BE2C (cell line): ENCODE data around the gene KRT79.

ENCODE experiments used
- DNase-seq: peaks from one replicate; pipeline ENCODE4 v3.0.0-alpha.2; 2020
- H3K27me3 ChIP-seq: fragments of 250-450 bp; sonication (Bioruptor Pico); 2 replicates; pipeline ENCODE4 v1.5.1; 2020; ENCODE audit warnings: mild to moderate bottlenecking
- H3K36me3 ChIP-seq: fragments of 250-450 bp; sonication (Bioruptor Pico); 2 replicates; pipeline ENCODE4 v1.5.1; 2020; ENCODE audit warnings: mild to moderate bottlenecking
- H3K4me1 ChIP-seq: fragments of 250-450 bp; sonication (Bioruptor Pico); 2 replicates; pipeline ENCODE4 v1.5.1; 2020
- H3K4me3 ChIP-seq: 2 replicates; pipeline ENCODE4 v1.5.1; 2011; ENCODE audit warnings: low read depth, low read length
- H3K9me3 ChIP-seq: fragments of 250-450 bp; sonication (Bioruptor Pico); 2 replicates; pipeline ENCODE4 v1.5.1; 2020
- TF ChIP-seq, protein P1 (sequence below): IDR thresholded peaks from 2 replicates; pipeline ENCODE4 v1.5.1; 2012; ENCODE audit warnings: mild to moderate bottlenecking, low read depth, low read length

Gene KRT79

DNA sequence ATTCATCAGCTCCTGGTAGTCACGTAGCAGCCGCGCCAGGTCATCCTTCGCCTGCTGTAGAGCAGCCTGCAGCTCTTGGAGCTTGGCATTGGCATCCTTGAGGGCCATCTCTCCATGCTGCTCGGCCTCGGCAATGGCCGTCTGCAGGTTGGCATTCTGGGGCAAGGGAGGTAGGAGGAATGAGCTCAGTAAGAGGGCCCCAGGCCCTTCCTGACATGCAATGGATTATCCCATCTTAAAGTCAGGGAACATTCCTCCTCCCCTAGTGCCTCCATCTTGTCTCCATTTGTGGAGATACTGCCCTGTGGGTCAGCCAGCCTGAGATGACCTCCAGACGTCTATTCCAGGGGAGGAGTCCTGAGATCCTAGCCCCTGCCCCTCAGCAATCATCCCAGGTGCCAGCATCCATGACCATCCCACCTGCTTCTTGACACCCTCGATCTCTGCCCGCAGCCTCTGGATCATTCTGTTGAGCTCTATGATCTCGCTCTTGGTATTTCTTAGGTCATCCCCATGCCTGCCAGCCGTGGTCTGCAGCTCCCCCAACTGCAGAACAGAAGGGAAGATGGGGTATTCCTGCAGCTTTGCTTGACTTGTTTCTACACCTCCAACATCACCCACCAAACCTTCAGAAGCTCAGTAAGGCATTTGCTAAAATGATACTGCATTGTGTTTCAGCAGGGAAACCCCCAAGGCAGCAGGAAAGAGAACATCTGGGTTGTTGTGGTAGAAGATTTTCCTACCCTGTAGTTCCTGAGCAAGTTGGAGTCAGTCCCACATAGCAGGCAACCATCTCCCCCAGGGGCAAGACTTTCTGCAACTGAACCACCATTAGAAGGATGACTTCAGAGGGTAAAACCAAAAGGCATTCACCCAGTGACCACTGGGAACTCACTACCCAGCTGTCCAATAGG, 42.6 kb downstream of the KRT79 start:
- Histone ChIP-seq H3K4me1 (no peaks in the 10 kb centered on the region), H3K27me3 (peaks cover 11% of the 10 kb centered on the region; the same call in 1 of the 2 replicates), H3K9me3 (no peaks in the 10 kb centered on the region), H3K4me3 (no peak overlapping the region), H3K36me3 (no peaks in the 10 kb centered on the region)
- DNase-seq, result no peak
- TF ChIP-seq, protein P1, sequence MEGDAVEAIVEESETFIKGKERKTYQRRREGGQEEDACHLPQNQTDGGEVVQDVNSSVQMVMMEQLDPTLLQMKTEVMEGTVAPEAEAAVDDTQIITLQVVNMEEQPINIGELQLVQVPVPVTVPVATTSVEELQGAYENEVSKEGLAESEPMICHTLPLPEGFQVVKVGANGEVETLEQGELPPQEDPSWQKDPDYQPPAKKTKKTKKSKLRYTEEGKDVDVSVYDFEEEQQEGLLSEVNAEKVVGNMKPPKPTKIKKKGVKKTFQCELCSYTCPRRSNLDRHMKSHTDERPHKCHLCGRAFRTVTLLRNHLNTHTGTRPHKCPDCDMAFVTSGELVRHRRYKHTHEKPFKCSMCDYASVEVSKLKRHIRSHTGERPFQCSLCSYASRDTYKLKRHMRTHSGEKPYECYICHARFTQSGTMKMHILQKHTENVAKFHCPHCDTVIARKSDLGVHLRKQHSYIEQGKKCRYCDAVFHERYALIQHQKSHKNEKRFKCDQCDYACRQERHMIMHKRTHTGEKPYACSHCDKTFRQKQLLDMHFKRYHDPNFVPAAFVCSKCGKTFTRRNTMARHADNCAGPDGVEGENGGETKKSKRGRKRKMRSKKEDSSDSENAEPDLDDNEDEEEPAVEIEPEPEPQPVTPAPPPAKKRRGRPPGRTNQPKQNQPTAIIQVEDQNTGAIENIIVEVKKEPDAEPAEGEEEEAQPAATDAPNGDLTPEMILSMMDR, result no peak

GRCh38 chr12:52790427-52791270, 43.5 kb downstream of the KRT79 start:
- Histone ChIP-seq H3K9me3 (no peaks in the 10 kb centered on the region), H3K4me1 (no peaks in the 10 kb centered on the region), H3K4me3 (no peak overlapping the region), H3K36me3 (no peaks in the 10 kb centered on the region), H3K27me3 (peaks cover 11% of the 10 kb centered on the region; the same call in 1 of the 2 replicates)
- TF ChIP-seq, protein P1, result no peak
- DNase-seq, result no peak

DNA sequence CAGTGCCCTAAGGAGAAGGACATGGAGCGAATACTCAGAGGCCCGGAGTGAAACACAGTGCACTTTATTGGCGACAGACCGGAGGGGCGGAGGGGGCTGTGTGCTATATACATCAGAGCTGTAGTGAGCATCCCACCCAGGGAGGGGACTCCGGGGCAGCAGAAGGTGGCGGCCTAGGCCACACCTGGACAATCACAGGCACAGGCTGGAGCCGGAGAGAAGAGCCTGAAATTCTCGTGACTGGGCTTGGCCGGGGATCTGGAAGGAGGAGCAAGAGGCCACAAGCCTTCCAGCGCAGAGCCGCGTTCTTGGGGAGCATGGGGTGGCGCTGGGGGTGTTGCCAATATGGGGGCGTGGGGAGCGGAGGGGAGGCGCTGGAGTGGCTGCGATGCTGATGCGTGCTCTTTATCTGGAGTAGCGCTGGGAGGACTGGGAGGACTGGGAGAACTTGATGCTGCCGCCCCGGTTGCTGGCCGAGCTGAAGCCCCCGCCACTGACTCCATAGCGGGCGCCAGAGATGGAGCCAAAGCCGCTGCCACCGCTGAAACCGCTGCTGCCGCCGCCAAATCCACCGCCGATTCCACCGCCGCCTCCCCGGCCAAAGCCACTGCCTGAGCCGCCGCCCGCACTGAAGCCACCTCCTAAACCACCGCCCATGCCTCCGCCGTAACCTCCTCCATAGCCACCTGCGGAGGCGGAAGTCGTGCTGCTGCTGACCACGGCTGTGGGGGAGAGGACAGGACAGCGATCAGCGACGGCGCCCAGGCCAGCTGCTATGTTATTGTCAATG, 44.3 kb downstream of the KRT79 start:
- no peak overlapping the region for H3K4me3 ChIP-seq
- no peak for DNase-seq
- H3K36me3 ChIP-seq, result no peaks in the 10 kb centered on the region
- TF ChIP-seq, protein P1, result no peak
- no peaks in the 10 kb centered on the region for H3K4me1 ChIP-seq
- H3K9me3 ChIP-seq, result no peaks in the 10 kb centered on the region
- H3K27me3 ChIP-seq, result peaks cover 13% of the 10 kb centered on the region; the same call in 1 of the 2 replicates

DNA sequence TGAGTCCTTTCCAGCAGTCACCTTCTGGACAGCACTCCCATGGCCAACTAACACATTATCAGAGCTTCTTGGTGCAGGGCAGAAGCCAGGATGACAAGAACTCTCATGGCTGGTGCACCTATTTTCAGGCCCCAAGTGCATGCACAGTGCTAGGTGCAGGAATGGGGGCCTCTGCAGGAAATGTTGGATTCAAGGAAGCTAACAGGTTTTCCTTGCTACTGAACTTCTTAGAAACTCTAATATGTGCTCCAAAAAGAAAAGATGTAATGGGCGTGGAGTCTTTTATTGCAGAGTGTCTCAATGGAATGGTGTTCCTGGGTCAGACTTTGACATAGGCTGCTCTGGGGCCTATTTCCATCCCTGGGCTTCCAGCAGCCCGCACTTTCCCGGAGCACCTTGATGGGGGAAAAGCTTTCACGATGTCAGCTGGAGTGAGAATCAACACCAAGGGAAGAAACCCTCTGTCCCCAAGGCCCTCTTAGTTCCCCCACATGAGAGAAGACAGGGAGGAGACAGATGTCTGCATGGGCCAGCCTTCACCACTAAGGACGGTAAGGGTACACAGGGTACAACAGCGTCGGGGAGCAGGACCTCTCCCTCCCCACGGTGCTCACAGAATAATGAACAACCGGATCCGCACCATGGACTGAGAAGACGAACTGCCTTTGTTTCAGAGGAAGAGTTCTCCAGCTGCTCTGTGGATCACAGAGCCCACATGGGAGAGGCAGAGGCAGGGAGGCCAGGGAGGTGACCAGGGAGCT, 45.1 kb downstream of the KRT79 start:
- TF ChIP-seq, protein P1, result no peak
- no peak for DNase-seq
- Histone ChIP-seq H3K9me3 (no peaks in the 10 kb centered on the region), H3K27me3 (peaks cover 17% of the 10 kb centered on the region; the same call in 1 of the 2 replicates), H3K4me3 (no peak overlapping the region), H3K4me1 (no peaks in the 10 kb centered on the region), H3K36me3 (no peaks in the 10 kb centered on the region)

DNA sequence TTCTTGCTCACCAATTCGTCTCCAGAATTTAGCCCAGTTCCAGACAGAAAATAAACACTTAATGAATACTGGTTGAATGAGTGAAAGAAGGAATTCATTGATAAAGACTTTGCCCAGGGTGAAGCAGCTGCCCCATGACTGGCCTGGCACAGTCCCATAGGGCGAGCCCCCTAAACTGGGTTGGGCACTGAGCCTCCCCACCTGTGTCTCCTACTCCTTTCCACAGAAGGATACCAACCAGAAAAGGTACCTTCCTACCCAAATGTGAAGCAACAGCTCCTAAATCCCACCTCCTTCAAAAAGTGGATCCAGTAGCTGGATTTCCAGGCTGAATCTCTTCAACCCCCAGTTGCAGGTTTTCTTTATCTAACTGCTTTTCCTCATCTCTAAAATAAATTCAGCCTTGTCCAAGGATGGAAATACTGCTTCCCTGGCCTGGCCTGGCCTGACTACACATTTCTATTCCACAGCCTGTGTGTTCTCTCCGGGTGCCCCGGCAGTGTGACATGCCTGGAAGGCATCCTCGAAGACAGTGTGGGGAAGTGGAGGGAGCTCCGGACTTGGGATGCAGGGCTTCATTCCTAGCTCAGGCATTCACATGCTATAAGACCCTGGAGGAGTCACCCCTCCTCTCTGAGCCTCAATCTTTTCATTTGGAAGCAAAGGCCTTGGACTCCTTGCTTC, 45.8 kb downstream of the KRT79 start:
- Histone ChIP-seq H3K4me3 (no peak overlapping the region), H3K36me3 (no peaks in the 10 kb centered on the region), H3K4me1 (no peaks in the 10 kb centered on the region), H3K9me3 (no peaks in the 10 kb centered on the region), H3K27me3 (peaks cover 22% of the 10 kb centered on the region)
- TF ChIP-seq, protein P1, result no peak
- no peak for DNase-seq
